ENCODE results near the gene KIAA0319L. TPM values are rescaled to one million over a fixed set of nuclear protein-coding genes. Genes with fewer than 3 reads are reported as not detected.

The KIAA0319L gene
- total RNA-seq, 2 experiments from 2014 or later = 25.3 to 44.9 TPM

- intact Hi-C loops (cut with micrococcal nuclease; ENCODE audit: unreplicated experiment) = loop anchor here (1.0 kb wide), 1 partner anchor 113 kb away; no protein-coding TSS in a partner anchor
- Histone ChIP-seq H2AFZ (ENCODE audit: low read length) (no peak overlapping the region), H4K20me1 (ENCODE audit: insufficient read depth, low read length) (no peaks in the 10 kb centered on the region; the same call in 1 of the 2 replicates), H3K36me3 (ENCODE audit: insufficient read depth, low read length) (peaks cover 14% of the 10 kb centered on the region; the same call in 1 of the 2 replicates), H3K4me2 (ENCODE audit: low read length) (no peak overlapping the region), H3K79me2 (ENCODE audit: insufficient read depth, low read depth, low read length) (no peaks in the 10 kb centered on the region), H3K4me3 (ENCODE audit: low read depth, low read length, poor library complexity, severe bottlenecking) (no peak overlapping the region), H3K9me3 (ENCODE audit: low read length) (no peaks in the 10 kb centered on the region), H3K4me1 (ENCODE audit: insufficient read depth, low read length, poor library complexity, severe bottlenecking) (no peaks in the 10 kb centered on the region), H3K27ac (ENCODE audit: low read depth, low read length, poor library complexity, severe bottlenecking) (no peak overlapping the region), H3K9me2 (ENCODE audit: insufficient read depth, low read length) (no peaks in the 10 kb centered on the region)
- TF ChIP-seq CTCF (conservative IDR thresholded peaks at IDR 0.05; ENCODE audit: low read length) (peak; percentile 87), EZH2phosphoT487 (IDR thresholded peaks at IDR 0.05; ENCODE audit: borderline replicate concordance, low read depth, low read length) (no peak)
- POLR2A ChIA-PET = interaction anchor here (1.3 kb wide), 1 partner anchor 114 kb away, joined by 6 read pairs; no protein-coding TSS in a partner anchor
- CTCF ChIA-PET (ENCODE audit: unreplicated experiment) = interaction anchor here (0.9 to 2.2 kb wide), 4 partner anchors 9 to 151 kb away, joined by 3 to 17 read pairs (median 4); no protein-coding TSS in a partner anchor
- BruUV-seq (replicated peaks) = no TSS peak
- DNase-seq (ENCODE audit: low spot score) = peak; percentile 85
Observed at GRCh38 chr1:35564037-35564883, 7.1 kb upstream of the KIAA0319L start.

GRCh38 chr1:35563166-35563565 is 6.0 kb upstream of the KIAA0319L start:
- Histone ChIP-seq H3K4me2 (ENCODE audit: low read length) (no peak overlapping the region), H3K27ac (ENCODE audit: low read depth, low read length, poor library complexity, severe bottlenecking) (no peak overlapping the region), H3K9me2 (ENCODE audit: insufficient read depth, low read length) (no peaks in the 10 kb centered on the region), H4K20me1 (ENCODE audit: insufficient read depth, low read length) (no peaks in the 10 kb centered on the region; the same call in 1 of the 2 replicates), H3K4me1 (ENCODE audit: insufficient read depth, low read length, poor library complexity, severe bottlenecking) (peaks cover 7% of the 10 kb centered on the region), H3K9me3 (ENCODE audit: low read length) (no peaks in the 10 kb centered on the region), H3K4me3 (ENCODE audit: low read depth, low read length, poor library complexity, severe bottlenecking) (no peak overlapping the region), H3K36me3 (ENCODE audit: insufficient read depth, low read length) (peaks cover 14% of the 10 kb centered on the region; the same call in 1 of the 2 replicates), H2AFZ (ENCODE audit: low read length) (no peak overlapping the region), H3K79me2 (ENCODE audit: insufficient read depth, low read depth, low read length) (no peaks in the 10 kb centered on the region)
- CTCF ChIA-PET (ENCODE audit: unreplicated experiment) = no interaction called here
- no peak for DNase-seq (ENCODE audit: low spot score)
- no peak for TF ChIP-seq CTCF (conservative IDR thresholded peaks at IDR 0.05; ENCODE audit: low read length)
- intact Hi-C loops (cut with micrococcal nuclease; ENCODE audit: unreplicated experiment) = no loop called here
- BruUV-seq (replicated peaks) = no TSS peak
- POLR2A ChIA-PET = no interaction called here

All from OCI-LY7 (cell line).